ENCODE results near the gene TBL2.
"Not testable (repeated sequence)": the region's sequence is repeated elsewhere in the genome, so short reads cannot be mapped to it uniquely, and the experiment has no call there.

TBL2 gene

GRCh38 chr7:73532224-73532623 is 46.2 kb downstream of the TBL2 start:
- no peak for DNase-seq

GRCh38 chr7:73530800-73531199 is 47.6 kb downstream of the TBL2 start:
- DNase-seq = no peak

GRCh38 chr7:73526896-73527821 is 51.2 kb downstream of the TBL2 start:
- DNase-seq = peak in 2 of 3 experiments; percentile 72 to 93

DNA sequence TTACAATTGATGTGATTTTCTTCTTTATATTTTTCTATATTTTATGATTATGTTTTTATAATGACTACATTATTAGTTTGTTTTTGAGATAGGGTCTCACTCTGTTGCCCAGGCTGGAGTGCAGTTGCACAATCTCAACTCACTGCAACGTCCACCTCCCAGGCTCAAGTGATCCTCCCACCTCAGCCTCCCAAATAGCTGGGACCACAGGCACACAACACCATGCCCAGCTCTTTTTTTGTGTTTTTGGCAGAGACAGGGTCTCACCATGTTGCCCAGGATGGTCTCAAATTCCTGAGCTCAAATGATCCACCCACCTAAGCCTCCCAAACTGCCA is 52.3 kb downstream of the TBL2 start:
- DNase-seq = not testable (repeated sequence)

DNA sequence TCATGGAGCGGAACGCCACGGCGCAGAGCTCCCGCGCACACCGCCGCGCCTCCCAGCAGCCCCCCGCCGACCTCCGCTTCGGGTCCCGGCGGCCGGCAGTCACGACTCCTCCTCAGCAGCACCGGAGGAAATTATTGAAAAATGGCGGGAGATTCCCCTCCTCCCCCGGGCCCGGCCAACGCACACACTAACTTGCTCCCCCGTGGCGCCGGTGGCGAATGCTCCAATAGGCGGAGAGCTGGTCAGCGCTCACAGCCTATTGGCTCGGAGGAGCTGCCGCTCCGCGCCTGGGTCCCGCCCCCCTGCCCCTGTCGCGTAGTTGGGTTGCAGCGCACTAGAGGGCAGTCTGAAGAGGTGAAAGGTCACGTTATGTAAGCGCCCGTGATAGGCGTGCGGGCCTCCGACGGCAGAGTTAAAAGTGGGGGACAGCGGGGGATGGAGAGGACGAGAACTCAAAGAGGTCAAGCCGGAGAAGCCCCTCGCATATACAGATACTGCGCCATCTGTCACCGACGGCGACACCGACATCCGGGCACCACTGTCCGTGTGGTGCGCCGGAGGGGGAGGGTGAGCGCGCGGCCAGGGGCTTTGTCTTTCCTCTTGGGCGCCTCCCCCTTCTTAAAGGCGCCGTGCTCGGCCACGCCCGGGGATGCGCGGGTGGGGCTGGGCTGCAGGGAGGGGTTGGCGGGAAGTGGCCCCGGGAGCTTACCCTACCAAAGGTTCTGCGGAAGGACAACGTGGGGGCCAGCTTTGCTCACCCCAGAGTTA is 56.1 kb downstream of the TBL2 start, which contains the start of gene BAZ1B:
Gene BAZ1B (minus strand): TSS at position 189 of the 768 bp plus-strand sequence. CDS start 360 bp downstream, outside the sequence.
- peak; percentile 99 to 100 (median 99) for DNase-seq

DNA sequence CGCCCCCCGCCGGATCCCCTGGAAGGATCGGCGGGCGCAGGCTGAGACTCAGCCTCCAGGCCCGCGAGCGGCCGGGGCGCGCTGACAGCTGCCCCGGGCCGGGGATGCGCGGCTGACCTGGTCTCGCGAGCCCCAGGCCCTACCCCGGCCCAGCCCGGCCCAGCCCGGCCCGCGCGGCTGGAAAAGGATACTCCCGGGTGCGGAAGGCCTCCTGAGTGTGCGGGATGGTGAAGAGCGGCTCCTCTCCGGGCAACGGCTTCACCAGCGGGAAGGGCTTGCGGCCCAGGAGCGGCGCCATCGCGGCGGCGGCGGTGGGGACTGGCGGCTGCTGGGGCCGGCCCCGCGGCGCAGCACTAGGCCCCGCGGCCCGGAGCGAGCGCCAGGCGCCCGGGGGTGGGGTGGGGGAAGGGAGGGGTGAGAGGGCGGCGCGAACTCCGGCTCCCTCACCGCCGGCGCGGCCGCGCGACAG is 56.7 kb downstream of the TBL2 start:
- DNase-seq = peak in 2 of 3 experiments; percentile 76 to 98

DNA sequence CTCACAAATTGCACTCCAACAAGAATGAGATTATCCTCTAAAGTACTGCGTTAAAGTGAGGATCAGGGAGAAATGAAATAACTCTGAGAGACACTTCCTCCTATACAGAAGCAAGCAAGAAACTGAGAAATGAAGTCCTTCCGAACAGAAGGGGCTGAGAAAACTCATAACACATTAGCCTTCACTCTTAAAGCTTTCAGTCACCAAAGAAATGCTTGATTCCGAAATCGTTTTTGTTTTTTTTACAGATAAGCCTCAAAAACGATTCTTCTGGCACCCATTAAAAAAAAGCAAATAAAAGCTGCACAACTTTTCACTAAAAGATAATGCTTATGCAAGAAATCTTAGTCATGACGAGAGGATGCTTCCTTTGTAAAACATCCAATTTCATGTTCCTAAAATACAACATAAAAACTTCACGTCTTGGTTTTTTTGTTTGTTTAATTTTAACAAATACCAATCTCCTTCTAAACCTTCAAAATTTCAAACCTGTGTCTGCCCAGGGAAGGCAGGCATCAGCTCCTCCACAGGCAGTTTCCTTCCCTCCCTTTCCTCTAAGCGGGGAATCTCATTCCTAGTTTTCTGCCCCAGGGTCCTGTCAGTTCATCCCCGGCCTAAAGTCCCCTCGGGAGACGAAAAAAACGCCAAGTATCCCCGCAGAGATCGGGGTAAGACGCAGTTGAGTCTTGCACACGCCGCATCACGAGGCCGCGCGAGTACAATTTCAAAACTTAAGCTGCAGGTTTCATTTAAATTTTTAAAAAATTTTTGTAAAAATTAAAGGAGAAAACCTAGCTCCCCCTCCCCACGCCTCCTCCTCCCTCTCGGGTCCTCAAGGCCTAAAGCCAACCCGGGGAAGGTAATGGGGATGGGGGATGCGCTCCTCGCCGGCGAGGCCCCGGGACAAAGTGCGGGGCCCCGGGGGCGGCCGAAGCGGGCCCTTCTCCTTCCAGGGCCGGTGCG is 57.4 kb downstream of the TBL2 start:
- DNase-seq = peak in 2 of 3 experiments; percentile 65 to 71

DNA sequence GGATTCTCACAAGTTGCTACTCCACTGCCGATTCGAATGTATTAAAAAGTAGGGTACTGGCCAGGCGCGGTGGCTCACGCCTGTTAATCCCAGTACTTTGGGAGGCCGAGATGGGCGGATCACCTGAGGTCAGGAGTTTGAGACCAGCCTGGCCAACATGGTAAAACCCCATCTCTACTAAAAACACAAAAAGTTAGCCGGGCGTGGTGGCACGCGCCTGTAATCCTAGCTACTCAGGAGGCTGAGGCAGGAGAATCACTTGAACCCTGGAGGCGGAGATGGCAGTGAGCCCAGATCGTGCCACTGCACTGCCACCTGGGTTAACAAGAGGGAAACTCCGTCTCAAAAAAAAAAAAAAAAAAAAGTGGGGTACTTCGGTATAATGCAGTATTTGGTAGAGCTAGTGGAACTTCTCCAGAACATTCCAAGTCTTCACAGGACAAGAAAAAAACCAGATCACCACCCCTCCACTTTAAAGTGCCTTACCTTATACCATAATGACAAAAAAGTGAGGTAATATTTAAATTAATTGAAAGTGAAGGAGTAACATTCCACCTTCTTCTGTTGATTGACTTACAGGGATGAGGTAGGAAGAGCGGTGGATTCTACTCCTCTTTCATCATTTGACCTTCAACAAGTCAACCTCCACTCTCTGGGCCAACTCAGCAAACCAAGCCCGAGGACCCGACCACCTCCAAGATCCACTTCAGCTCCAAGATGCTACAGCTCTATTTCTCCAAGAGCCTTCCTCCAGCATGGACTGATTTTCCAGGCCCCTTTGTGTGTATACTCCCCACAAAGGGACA is 58.3 kb downstream of the TBL2 start:
- DNase-seq = peak in 1 of 3 experiments; percentile 49

GRCh38 chr7:73518470-73518869 is 59.9 kb downstream of the TBL2 start:
- DNase-seq = no peak
